Fibroblast of skin of right biceps (primary cell): ENCODE measurements around the gene OSBPL10.
"Not testable (repeated sequence)": the region's sequence is repeated elsewhere in the genome, so short reads cannot be mapped to it uniquely, and the experiment has no call there.

Experiments
- DNase-seq: peaks from one replicate; pipeline ENCODE4 v3.0.0-alpha.2; 2013

The OSBPL10 gene

DNA sequence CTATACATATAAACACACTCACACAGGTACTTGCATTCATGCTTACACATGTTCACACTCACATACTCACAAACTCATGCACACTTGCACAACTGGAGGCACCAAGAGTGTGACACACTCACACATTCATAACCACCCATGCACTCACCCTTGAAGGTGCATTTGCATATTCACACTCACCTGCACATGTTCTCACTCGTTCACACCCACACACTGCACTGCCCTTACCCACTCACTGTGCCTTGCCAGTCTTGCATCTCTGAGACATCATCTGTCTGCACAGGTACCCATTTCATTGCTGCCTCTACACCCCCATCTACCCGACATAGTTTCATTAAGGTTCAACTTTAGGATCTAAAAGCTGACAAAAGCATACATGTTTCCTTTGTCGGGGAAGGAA, 95.8 kb downstream of the OSBPL10 start:
- DNase-seq: no peak

DNA sequence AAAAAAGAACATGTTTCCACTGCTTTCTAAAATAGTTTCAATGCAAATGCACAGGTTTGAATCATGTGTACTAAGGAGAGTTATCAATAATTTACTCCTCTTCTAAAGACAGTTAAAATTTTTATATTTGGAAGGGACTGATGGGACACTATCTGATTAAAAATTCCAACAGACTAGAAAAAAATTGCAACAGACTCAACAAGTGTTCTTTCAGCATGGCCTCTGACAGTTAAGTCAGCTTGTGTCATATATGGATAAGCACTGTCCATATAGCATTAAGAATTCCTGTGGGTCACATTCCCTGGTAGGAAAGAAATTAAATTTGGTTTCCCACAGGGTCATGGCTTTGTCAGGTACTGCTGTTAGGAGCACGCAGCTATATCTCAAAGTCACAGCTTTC, 96.8 kb downstream of the OSBPL10 start:
- DNase-seq: no peak

DNA sequence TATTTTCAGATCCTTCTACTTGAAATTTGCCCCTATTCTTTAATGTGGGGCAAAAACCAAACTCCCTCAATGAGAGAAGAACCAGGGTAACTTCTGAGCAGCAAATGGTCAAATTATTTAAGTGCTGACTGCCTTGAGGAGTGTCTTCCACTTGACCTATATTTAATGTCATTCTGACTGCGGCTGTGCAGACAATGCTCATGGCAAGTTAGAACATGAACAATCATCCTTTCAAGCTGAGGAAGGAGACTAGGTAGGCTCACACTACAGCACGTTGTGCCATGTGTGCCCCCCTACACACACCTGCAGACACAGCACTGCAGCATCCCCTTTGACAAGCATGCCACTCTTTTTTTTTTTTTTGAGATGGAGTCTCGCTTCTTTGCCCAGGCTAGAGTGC, 98.2 kb downstream of the OSBPL10 start:
- DNase-seq: no peak

DNA sequence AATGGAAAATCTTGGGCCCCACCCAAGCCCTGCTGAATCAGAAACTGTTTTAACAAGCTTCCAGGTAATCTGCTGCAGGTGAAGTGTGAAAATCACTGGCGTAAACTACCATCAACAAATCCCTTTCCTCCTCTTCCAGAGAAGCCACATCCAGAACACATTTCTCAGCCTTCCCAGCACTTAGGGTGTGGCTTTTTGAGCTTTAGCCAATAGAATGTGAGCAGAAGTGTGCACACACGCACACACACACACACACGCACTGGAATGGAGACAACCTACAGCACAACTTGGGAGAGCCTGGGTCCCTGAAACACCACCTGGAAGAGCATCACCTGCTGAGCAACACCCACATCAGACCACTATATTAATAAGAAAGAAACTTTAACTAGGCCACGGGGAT, 98.6 kb downstream of the OSBPL10 start:
- DNase-seq: no peak

DNA sequence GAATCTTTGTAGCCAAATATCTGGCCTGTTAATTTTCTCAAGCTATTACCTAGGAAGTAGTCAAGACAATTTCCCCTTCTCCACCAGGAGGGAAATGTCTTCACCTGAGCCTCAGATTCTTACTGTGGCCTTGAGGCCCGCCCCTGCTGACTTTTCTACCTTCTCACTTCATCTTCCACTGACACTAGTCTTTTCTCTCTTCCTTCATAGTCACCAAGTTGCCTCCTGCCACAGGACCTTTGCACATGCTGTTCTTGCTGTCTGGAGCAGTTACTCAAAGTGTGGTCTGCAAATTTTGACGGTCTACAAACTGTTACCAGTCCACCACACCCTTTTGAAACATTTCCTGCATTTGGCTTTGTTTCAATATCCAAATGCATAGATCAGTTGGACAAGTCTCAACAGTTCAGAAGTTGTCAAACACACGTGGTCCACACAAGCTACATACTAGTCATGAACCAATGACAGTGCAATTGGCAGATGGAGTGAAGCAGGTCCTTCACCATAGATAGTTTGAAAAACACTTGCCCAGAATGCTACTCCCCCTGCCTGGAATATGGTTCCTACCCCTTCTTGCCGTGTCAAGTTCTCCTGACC, 100.5 kb downstream of the OSBPL10 start:
- no peak for DNase-seq

DNA sequence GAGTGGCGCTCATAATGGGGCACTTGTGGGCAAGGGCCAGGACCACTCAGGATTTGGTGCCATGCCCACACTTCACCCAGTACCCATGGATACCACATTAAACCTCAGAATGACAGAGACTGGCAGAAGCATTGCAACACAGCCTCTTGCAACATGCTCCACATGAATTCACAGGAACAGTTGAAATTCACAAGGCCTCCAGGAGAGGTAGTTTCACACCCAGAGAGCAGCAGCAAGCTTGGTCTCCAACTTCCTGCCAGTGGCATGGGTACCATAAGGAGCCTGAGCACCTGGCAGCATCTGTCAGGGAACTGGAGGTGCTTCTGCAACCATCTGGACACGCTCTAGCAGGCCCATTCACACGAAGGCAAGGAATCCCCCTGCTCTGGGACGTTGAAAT, 101.0 kb downstream of the OSBPL10 start:
- no peak for DNase-seq

DNA sequence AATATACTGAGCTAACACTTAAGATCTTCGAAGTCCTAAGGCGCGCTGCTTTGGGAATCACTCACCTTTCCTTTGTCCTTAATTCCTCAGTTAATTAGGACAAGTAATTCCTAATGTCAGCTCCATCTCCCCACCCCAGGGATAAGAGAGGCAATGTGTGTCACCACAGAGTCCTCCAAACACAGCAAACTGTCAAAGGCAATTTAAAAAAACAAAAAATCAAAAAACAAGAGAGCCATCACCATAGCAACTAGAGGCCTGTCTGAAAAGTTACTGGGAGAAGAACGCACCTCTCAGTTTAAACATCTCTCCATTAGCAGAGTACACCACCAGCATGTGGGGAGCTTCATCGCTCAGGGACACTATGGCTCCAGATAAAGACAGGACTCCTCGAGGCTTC, 101.7 kb downstream of the OSBPL10 start:
- DNase-seq: no peak

DNA sequence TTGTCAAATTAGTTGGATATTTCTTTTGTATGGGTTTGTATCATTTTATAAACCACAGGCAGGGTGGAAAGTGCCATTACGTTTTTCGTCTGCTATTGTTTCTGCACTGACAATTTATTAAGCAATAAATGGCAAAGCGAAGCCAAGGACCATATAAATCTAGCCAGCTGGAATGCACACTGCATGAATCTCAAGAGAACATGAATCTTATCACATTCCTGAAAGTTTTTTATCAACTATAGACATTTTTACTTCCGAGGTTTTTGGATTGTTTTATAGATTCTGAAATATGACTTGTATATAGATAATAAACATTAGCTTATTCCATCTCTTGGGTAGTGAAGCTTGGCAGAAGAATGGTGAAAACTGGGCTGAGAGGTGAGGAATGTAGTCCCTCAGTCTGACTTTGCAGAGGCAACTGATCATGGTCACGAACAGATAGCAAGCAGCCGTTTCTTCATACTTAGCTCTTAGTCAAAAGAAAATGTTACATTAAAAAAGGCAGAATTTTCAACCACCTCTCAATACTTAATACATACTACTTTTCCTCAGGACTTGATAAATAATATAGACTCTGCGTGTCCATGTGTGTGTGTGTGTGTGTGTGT, 102.7 kb downstream of the OSBPL10 start:
- peak; percentile 62 for DNase-seq

DNA sequence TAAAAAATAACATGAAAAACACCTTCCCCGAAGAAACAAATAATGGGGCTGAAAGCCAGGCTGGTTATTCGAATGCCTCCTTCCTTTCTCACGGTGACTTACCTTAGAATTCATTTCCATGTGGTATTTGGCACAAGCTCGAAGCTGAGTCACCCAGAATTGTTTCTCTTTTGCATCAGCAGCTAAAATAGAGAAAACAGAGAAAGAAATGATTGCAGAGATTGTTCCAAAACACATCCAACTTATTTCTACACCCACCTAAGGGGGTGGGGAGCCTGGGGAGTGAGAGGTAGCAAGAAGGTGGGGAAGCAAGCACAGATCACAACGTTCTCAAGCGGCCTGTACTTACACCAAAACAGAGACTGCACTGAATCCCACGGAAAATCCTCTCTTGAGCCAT, 104.7 kb downstream of the OSBPL10 start:
- peak; percentile 77 for DNase-seq

DNA sequence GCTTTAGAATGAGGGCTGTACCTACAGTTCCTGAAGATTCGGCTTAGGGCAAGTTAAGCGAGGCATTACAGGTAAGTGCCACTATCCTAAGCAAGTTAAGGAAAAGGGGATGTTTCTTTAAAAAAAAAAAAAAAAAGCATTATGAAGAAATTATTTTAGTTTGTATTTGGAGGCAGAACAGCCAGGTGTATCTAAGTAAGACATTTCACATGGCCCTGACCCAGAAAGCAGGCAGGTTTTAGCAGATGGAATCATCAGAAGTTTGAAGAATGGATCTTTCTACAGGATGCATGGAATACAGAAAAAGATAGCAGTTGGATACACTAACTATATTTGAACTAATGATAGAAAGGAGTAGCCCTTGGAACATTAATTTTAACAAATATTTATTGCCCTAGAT, 105.6 kb downstream of the OSBPL10 start:
- DNase-seq: no peak

DNA sequence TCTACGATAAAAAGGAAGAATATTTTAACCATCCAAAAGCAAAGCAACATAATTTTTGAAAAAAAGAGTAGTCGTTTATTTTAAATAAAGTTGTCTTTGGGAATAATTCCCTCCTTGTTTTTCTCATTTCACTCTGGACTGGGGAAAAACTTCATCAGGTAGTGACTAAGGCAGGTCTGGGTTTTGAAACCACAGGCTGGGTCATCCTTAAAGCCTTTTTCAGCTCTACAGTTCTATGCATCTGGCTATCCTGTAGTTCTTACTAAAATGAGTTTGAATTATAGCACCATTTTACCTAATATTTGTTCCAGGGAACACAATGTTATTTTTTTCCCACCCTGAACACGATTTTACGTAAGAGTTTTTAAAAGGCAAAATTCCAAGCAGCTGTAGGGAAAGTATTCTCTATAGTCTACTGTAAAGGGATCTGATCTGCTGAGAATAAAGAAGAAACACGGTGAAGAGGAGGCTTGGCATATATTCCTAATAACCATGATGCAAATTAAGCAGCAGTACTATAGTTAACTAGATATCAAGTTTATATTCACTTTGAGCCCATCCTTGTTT, 107.7 kb downstream of the OSBPL10 start:
- DNase-seq: peak; percentile 7

DNA sequence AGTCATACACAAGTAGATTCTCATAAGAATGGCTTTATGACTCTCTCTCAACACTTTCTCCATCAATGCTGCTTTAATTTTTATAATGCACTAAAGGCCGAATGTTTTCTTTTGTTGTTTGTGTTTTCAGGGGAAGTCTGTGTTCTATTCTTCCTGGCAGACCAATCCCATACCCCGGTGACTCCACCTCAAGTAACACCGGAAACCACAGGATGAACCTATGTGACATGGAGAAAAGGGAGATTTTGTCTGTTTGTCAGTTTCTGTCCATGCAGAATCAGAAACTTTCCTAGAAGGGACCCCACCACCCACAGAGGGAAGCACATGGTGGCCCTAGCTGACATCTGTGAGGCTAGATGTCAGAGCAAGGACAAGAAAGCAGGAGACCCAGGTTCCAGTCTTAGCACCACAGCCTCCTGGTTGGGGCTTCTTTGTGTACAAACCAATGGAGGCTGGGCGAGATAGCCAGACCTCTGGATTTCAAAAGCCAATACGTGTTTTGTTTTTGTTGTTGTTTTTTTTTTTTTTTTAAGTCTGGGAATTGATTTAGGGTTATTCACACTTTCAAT, 109.0 kb downstream of the OSBPL10 start:
- no peak for DNase-seq

DNA sequence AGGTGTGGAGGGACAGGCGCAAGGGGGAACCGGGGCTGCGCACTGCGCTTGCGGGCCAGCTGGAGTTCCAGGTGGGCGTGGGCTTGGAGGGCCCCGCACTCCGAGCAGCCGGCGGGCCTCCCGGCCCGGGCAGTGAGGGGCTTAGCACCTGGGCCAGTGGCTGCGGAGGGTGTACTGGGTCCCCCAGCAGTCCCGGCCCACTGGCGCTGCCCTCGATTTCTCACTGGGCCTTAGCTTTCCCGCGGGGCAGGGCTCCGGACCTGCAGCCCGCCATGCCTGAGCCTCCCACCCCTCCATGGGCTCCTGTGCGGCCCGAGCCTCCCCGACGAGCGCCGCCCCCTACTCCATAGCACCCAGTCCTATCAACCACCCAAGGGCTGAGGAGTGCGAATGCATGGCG, 111.0 kb downstream of the OSBPL10 start:
- DNase-seq: not testable (repeated sequence)

DNA sequence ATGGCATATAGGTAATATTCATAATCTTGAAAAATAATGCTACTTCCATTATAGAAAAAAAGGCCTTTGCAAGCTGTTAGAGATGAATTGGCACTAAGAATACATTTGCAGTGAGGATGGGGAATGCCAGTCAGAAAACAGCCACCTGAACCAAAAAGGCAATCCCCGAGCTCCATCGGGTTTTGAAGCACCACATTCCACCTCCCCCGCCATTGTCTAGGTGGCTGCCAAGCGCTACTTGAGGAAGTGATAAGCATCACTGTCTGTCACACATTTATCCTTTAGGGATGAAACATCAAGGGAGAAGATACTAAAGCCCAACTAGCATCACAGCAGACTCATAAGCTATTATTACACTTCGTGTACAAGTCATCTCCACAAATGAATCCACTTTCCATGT, 112.8 kb downstream of the OSBPL10 start:
- no peak for DNase-seq

DNA sequence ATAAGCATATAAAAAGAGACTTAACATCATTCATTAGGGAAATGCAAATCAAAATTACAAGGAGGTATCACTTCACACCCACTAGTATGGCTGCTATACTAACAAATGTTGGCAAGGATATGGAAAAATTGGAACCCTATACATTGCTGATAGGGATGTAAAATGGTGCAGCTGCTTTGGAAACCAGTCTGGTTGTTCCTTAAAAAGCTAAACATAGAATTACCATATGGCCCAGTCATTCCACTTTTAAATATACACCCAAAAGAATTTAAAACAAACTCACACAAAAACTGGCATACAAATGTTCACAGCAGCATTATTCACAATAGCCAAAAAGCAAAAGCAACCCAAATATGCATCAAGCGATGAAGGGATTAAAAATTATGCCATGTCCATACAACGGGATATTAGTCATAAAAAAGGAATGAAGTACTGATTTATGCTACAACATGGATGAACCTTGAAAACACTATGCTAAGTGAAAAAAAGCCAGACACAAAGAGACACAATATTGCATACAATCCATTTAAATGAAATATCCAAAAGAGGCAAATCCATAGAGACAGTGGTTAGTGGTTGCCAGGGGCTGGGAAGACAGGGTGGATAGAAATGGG, 118.3 kb downstream of the OSBPL10 start:
- peak; percentile 47 for DNase-seq

DNA sequence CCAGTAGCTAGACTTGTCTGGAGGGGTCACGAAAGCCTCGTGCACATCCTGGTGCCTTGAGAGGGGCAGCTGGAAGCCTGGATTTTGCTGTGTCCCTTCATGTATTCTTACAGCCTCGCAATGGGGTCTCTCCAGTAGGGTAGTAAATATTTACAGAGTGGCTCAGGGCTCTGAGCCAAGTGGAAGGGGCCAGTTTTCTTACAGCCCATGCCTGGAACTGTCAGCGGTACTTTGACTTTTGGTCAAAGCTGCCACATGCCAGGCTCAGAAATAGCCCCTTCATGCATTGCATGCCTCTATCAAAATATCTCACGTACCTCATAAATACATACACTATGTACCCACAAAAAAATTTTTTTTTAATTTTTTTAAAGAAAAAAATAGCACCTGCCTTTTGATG, 119.2 kb downstream of the OSBPL10 start:
- DNase-seq: no peak

DNA sequence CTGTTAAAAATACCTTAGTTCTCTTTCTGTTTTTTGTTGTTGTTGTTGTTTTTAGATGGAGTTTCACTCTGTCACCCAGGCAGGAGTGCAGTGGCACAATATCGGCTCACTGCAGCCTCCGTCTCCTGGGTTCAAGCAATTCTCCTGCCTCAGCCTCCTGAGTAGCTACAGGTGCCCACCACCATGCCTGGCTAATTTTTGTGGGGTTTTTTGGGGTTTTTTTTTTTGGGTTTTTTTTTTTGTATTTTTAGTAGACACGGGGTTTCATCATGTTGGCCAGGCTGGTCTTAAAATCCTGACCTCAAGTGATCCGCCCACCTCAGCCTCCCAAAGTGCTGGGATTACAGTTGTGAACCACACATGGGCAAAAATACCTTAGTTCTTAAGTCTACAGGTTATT, 120.4 kb downstream of the OSBPL10 start:
- not testable (repeated sequence) for DNase-seq

DNA sequence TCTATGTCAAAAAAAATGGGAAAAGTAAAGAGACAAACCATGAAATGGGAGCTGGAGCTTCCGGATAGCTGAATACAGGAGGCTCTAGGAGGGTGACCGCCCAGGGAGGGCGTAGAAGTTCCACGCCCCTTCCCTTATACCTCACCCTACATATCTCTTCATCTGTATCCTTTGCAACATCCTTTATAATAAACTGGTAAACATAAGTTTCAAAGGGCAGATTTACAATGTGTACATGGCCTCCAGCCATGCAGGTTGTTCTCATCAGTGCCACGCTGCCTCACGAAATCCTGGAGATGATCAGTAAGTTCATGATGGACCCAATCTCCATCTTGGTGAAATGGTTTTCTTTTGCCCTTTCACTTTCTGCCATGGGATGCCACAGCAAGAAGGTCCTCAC, 121.8 kb downstream of the OSBPL10 start:
- no peak for DNase-seq

DNA sequence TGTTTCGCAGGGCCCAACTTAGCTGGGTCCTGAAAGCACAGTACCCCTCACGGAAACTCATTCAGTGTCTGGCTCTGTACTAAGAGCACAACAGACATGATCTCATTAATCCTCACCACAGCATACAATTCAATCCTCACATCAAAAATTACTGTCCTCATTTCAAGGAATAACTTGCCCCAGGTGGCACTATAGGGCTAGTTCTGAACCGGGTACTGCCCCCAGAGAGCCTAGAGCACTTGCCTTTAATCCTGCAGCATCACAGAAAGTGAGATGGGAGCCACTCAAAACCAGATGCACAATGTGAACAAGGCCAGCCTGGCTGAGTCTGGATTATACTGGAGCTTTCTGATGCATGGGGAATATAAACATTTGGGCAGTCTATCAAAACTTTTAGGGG, 122.6 kb downstream of the OSBPL10 start:
- no peak for DNase-seq

DNA sequence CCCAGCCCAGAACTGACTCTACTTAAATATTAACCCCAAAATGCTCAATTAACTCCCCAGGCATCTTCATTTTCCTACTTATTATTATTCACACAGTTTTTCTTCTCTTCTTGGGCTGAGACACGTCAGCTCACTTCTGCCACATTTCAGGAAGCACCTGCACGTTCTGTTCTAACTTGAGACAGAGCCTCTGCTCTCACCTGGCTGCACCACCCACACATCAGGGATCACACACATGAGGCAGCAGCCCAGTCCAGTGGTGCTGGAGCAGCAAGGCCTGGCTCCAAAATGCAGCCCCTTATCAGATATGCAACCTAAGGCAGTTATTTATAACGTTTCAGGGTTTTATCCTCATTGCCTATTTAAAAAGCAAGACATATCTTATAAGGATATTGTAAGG, 127.5 kb downstream of the OSBPL10 start:
- DNase-seq: no peak

DNA sequence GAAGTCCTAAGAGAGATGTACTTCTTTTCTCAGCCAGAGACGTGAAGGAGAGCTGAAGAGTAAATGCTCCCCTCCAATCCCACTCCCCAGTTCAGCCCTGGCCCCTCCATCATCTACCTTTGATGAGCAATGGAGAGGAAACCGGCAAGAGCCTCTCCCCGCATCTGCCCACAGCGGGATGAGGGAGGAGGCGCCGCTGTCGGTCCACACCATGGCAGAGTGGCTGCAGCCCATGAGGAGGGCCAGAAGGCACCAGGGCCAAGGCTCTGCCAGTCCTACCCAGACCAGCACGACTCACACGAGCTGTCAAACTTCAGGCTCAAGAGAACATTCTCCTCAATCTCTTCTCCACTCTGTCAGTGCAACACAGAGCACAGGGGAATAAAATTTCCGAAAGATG, 129.8 kb downstream of the OSBPL10 start:
- no peak for DNase-seq

DNA sequence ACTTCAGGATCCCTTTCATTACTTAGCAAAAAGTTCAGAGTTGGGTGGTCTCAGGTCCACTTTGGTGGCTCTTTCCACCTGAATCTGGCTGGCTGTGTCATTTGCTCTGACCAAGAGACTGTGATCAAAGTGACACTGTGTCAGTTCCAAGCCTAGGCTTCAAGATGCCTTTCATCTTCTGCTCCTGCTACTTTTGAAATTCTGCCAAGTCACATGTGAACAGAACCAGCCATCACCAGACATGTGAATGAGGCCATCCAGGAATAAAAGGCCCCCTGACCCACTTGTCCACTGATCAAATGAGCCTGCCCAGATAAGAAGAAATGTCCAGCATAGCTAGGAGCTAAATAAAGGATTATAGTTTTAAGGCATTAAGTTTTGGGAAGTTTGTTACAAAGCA, 132.2 kb downstream of the OSBPL10 start:
- DNase-seq: no peak

DNA sequence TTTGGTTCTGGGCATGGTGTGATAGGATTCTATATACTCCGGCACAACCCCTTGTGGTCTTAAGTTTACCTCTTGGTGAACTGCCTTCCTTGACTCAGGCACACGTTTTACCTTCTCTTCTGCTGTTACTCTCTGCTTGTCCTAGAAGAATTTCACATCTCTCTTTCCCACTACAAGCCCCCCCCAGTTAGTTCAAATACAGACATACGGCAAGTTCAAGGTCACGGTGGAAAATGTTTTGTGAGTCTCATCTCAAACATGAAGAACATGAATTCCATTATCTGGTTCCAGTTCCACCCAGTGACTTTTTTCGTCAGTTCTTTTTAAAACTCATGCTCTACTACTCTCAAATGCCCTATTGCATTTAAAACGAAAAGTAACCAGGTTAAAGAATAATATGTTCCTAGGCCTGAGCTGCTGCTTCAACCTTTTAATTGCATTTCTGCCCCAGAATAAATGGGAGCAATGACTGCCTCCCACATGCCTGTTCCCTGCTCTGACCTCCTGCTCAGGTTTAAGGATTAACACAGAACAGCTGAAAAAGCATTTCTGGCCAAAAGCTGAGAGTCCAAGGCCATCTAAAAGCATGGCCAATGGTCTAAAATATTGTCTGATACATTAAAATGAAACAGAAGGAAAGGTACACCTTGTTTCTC, 132.8 kb downstream of the OSBPL10 start:
- no peak for DNase-seq

DNA sequence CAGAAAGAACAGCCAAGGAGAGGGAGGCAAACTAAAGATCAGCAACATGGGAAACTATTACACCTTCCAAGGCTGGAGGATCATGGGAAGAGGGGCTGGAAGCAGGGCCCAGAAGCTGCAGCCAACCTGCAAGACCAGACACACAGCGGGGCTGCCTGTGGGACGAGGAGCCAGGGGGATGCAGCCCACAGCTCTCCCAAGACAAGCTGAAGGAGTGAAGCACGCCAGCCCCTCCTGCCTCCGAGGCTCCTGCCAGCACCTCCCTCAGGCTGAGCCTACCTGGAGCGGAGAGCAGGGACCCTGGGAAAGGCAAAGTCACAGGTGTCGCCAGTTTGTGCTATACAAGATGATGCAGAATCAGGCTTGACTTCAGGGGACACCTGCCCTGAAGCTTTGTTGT, 133.3 kb downstream of the OSBPL10 start:
- DNase-seq: no peak
